Fibroblast of skin of abdomen (primary cell): ENCODE results near the gene OBSL1.
A peak's percentile ranks its signal among the peaks of the same experiment; 100 is the strongest.

Source experiments
- DNase-seq: peaks from one replicate; pipeline ENCODE4 v3.0.0-alpha.2; 2013

Gene OBSL1

DNA sequence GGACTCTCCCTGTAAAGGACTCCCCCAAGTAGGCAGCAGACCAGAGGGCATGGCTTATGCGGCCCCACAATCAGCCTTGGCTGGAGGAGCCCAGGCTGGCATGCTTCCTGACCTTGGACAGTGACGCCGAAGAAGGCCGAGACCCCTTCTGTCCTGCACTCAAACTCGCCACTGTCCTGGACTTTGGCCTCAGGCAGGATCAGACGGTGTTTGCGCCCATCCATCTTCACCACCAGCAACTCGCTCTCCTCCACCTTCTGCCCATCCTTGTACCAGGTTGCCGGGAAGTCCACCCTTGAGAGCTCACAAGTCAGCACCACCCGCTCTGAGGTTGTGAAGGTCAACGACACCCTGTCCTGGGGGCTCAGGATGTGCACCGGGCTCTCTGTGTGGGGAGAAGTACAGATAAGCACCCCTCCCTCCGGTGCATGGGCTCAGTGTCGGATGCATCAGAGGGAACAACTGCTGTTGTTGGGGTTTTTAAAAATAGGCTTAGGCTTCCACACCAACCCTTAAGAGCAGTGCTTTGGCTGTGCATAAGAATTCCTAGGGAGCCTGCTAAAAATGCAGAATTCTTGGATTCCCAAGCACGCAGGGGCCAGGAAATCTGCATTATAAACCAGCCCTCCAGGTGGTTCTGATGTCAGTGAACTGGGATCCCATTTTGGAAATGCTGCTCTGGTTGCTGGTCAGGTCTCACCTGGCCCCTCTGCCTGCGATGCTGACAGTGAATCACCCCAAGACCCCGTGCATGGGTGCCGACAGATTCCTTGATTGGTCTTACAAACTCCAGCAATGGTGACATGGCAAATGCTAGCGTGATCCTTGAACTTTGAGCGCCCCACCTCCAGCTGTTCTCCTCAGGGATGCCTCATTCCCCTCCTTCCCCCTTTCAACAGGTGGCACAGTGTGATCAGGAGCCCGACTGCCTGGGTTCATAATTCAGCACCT lies 5.9 kb downstream of the OBSL1 start:
- DNase-seq: no peak

DNA sequence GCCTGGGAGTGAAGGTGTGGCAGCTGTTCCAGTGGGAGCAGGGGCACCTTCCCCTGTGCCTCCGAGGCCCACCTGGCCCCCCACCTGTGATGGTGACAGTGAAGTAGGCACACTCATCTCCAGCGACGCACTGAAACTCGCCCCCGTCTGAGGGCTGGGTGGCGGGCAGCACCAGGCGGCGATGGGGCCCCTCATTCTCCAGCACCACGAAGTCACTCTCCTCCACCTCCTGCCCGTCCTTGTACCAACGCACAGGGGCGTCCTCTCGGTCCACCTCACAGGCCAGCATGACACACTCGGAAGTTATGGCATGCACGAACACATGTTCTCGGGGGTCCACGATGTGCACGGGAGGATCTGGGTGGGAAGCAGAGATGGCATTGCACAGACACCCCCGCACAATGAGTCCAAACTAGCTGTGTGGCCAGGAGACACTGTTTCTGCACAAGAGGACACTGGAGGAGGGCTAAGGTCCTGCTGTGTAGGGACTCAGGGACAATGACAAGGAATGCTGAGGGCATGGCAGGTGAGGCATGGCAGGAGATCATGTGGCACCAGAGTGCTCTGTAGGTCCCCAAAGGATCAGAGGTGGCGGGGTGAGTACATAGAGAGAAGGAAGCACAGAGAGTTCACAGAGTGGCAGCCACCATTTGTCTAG lies 7.9 kb downstream of the OBSL1 start:
- DNase-seq: no peak

DNA sequence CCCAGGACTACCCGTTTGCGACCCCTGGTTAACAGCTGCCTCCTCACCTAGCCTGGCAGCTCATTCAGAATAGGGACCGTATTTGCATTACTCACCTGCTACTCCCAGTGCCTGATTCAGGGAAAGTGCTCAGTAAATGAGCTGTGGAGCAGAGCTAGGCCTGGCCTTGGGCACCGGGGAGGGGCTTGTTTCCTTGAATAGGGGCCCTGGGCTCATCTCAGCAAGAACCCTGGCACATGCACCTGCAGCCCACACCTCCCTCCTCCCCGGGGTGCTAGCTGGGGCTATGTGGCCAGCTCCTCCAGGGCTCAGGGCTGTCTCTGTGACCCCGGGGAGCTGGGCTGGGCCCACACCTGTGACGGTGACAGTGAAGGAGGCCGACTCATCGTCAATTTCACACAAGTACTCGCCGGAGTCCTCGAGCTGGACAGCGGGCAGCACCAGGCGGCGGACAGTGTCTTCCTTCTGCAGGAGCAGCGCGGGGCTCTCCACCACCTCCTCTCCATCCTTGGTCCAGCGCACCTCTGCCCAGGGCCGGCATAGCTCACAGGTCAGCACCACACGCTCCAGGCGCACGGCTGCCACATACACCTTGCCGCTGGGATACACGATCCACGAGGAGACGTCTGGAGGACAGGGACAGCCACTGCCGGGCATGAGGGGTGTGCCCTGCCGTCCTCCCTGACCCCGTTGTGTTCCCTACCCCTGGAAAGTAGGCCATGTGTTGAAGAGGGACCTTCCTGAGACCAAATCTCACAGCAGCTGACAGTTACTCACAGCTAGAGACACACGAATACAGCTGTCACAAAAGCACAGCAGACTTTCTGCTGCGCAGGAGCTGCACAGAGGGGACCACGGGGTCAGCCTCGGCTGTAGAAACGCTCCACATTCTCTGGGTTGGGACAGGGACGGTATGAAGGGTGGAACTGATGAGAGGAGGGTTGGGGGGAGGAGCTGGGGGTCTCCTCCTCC lies 9.0 kb downstream of the OBSL1 start:
- no peak for DNase-seq

DNA sequence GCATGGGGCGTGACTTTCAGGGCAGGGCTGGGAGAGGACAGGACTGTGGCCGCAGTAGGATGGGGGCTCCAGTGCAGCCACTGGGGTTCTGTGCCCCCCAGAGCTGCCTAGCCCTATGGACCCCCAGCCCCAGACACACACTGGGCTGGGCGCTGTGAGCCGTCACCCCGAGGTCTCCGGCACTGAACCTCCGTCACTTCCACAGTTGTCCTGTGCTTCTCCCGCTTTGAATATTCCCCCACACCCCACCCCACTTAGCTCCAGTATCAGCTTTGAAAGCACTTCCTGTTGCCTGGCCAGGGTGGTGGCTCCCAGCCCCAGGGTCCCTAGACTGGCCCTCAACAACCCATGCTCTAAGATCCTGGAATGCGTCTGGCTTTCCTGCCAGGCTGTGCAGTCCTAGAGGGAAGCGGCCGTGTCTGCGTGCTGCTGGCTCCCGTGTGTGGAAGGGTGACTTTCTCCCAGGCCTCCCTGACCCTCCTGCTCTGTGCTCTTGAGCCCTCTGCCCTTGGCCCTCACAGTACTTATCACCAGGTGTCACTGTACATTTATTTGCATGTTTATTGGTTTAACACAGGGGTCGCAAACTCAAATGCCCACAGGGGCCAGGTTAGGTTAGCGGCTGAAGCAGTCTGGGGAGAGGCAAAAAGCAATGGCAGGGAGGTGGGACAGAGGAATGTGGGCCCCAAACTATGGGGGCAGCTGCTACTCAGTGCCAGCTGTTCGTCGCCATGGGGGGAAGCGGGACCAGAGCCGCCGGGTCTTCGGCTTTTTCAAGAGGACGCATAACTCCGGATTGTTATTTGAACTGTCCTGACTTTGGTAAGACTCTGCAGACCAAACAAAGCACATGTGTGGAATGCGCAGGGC lies 9.9 kb downstream of the OBSL1 start:
- DNase-seq: no peak

DNA sequence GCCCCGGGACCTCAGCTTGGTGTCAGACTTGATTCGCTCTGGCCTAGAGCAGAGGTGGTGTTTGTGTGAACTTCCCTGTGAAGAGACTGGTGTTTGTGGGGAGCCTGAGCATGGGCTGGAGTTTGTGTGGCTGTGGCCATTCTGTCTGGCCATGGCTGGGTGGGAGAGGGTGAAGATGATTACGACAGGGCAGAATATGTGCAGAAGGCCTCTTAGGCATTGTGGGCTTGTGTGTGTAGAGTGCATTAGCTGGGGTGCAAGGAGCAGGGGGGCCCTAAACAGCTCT lies 10.5 kb downstream of the OBSL1 start:
- DNase-seq: no peak

DNA sequence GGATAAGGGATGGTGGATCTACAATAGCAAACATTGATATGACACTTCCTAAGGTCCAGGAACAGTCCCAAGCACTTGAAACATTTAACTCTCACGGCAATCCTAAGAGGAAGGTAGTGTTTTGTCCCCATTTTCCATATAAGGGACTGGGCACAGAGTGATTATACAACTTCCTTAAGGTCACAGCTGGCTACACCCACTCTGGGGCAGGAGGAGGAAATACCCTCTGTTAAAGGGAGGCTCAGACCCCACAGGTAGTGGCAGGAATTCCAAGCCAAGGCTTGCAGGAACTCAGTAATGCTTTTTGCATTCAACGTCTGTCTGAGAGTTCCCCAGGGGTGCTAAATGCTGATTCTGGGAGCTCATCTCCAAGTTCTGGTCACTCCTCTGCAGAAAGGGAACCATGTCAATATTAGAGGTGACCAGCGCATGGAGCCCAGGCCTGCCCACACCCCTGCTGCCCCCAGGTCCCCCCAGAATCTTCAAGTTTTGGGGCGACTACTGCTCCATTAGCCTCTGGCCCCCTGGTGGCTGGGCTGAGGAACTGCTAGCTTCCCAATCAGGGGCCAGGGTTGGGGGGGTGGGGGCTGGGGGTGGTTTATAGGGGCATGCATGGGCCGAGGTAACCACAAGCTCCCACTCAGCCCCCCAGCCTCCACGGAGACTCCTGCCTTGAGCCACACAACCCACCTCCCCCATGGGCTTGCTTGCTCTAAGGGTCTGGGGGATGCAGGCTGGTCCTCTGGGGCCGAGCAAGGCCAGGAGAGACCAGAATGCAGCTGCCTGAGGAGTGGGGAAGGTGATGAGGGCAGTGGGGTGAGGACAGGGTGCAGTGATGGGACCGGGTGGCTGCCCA lies 11.1 kb downstream of the OBSL1 start:
- DNase-seq: no peak

DNA sequence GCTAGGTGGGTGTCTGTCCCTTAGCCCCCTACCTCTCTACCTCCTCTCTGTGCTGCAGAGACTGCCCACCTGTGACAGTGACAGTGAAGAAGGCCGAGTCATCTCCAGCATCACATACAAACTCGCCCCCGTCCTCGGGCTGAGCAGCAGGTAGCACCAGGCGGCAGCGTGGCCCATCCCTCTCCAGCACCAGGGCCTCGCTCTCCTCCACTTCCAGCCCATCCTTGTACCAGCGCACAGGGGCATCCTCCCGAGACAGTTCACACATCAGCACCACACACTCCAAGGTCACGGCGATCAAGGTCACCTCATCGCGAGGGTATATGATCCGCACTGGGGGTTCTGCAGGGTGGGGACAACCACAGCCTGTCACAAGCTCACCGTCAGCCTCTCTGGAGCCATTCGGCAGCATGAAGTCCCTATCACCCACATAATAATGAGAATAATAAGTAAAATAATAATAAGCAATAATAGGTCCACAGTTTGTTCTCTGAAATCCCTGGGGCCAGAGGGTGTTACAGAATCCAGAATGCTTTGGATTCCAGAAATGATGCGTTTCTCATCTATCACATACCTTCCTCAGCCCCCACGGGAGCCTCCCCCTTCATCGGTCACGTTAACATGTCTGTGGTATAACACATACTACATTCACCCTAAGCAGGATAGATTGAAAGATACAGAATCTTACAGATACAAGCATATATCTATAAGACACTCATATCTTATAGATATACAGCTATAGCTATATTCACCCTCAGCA lies 12.0 kb downstream of the OBSL1 start:
- DNase-seq: no peak

DNA sequence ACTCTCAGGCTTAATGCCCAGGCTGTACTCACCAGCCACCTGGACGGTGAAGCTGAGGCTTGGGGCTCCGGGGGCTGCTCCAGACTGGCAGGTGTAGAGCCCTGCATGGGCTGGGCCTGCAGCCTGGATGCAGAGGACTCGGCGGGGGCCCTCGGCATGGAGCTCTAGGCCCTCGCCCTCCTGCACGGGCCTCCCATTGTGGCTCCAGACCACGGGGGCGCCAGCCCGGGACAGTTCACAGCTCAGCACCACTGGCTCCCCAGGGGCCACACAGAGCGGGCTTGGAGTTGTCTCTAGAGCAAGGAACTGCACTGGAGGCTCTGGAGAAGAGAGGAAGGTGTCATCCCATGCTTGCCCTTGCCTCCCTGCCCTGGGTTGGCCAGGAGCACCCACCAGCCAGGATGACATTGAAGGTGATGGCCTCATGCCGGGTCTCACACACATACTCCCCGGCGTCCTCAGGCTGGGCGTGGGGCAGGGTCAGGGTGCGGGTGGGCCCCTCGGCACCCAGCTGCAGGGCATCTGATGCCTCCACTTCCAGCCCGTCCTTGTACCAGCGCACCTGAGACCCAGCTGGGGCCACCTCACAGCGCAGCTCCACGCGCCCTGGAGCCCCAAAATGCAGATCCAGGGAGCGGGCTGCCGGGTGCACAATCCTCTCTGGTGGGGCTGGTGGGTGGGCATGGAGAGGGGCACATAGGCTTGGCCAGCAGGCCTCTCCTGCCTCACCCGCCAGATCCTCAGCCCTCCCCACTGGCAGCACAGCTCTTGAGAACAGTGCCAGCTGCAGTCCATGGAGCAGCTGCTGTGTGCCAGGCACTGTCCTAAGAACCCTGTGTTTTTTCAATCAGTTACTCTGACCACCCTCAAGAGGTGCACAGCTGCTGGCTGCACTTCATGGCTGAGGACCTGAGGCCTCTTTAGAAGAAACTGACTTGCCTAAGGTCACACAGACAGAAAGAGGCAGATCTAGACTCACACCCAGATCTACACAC lies 13.3 kb downstream of the OBSL1 start:
- no peak for DNase-seq

DNA sequence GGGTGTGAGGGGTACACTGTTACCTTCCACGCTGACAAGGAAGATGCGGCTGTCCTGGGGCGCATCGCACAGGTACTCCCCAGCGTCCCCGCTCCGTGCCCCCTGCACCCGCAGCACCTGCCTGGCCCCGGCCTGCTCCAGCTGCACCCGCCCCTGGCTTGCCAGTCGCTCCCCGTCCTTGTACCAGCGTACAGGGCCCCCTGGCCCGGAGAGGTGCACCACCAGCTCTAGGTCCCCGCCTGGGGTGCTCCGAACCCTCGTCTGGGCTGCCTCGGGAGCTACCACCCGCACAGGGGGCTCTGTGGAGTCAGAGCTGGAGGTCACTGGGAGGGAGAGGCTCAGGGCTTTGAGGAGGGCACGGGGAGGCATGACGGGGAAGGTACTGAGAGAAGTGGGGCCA lies 14.0 kb downstream of the OBSL1 start:
- DNase-seq: no peak

DNA sequence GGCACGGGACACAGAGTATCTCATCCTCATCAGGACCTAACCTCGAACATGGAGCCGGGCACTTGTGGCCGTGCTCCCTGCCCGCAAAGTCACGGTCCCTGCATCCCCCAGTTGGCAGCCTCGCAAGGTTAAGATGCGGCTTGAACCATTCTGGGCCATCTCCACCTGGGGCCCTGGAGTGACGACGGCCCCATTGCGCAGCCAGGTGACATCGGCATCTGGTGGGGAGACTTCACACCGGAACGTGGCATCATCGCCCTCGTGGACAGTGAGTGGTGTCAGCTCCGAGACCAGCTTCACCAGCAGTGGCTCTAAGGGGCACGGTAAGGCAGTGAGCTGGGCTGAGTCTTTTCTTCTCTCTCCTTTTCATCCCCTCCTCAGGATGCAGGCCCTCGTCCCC lies 14.9 kb downstream of the OBSL1 start:
- DNase-seq: no peak

DNA sequence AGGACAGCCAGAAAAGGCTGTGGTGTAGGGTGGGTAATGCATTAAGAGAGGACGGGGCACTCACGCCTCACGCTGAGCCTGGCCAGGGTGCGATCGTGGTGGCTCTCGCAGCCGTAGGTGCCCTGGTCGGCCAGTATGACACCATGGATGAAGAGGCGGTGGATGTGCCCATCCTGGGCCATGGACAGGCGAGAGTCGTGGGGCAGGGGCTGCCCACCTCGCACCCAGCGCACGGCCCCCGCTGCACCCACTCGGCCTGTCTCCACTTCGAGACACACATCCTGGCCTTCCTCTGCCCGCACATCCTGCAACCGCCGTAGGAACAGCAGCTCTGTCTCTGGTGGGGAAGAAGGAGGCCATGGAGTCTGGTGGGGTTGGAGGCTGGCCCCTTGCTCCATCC lies 15.4 kb downstream of the OBSL1 start:
- DNase-seq: no peak

DNA sequence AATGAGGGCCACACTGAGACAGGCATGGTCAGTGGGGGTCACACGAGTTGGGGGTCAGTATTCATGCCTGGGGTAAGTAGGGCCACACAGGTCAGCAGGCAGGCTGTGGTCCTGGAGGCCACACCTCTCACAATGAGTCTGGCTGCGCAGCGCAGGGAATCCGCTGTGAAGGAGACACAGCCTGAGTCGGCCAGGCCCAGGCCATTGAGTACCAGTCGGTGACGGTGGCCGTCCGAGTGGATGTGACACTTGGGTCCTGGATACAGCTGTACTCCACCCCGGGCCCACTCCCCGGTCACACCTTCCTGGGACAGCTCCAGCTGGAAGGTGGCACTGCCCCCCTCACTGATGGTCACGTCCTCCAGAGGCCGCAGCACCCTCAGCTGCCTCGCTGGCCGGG lies 17.0 kb downstream of the OBSL1 start:
- DNase-seq: no peak

DNA sequence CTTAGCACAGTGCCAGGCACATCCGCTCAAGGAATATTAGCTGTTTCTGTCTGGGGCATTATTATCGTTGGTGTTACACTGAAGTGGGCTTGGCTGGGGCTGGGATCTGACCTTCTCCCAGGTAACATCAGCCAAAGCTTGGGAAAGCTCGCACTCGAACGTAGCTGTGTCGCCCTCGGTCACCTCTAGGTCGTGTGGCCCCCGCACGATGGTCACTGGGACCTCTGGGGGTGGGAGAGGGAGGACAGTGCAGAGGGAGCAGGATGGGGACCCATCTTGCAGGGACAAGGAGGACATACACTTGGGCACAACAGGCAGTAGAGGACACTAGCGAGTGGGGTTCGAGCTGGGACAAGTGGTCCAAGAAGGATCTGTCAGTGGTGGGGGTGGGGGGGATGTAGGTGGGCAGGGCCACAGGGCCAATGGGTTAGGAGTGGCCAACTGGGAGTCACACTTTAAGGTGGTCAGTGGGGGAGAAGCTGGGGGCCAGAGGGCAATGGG lies 17.8 kb downstream of the OBSL1 start:
- DNase-seq: no peak

DNA sequence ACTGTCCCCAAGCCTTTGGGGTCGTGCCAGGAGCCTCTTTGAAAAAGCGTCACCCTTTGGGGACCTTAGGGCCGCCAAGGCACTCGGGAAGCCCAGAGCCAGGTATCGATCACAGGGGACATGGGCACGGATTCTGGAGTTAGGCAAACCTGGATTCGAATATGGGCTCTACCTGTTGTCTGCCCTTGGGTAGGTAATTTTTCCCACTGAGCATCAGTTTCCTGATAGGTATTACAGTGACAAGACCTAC lies 18.2 kb downstream of the OBSL1 start:
- DNase-seq: no peak

DNA sequence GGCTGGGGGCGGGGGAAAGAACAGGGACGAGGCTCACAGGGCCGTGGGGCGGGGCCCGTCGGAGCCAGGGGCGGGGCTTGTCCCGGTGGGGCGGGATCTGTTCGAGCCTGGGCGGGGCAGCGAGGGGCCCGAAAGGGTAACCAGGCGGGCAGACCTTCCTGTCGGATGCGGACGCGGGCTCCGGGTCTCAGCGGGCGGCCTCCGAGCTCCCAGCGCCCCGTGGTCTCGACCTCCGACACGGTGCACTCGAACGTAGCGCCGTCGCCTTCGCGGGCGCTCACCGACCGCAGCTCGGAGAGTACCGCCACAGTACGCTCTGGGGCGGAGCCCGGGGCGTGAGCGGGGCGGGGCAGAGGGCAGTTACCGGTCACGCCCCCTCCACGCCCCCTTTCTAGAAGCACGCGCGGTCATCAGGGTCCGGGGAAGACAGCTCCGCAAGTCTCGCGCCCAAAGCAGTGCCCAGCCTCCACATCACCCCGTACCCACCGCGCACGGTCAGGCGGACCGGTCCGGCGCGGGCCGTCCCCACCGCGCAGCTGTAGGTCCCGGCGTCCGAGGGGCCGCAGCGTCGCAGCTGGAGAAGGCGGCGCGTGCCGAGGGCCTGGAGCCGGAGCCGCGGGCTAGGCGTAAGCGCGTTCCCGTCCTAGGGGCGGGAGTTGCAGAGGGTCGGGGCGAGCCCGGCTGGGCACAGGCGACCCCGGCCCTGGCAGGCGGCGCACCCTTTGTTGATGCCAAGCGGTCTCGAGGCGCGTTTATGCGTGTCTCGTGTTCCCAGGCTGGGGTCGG lies 18.8 kb downstream of the OBSL1 start:
- peak; percentile 79 for DNase-seq

DNA sequence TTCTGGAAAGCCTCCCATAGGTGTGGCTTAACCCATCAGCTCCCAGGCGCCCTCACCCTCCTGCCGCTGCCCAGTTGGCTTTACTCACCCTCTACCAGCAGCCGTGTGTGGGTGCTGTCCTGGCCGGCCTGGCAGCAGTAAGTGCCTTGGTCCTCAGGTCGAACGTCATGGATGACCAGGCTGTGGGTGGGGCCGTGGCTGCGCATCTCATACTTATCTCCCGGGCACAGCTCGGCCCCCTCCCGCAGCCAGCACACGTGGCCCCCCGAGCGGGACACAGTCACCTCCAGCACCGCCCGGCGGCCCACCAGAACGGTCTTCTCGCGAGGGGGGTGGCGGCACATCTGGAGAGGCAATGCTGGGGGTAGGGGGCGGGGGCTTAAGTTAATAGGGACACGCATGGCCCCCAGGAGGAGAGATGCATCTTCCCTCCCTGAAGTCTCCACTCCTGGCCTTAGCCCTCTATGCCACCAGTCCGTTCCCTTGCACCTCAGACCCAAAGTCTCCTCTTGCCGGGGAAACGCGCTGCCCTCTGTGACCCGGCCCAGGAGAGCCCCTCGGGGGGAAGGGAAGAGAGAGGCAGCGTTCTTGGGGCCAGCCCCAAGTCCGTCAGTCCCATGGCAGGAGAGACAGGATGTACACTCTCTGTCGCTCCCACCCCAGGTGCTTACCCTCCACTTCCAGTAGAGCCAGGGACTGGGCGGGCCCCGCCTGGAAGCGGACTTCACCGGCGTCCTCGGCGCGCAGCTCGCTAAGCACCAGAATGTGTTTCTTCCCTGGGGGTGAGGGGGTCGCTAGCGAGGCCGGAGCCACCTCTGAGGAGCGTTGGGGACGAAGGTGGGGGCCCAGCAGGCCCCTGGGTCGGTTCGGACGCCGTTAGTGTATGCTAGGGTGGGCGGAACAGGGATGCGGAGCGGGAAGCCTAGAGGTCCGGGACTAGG lies 19.6 kb downstream of the OBSL1 start:
- no peak for DNase-seq

DNA sequence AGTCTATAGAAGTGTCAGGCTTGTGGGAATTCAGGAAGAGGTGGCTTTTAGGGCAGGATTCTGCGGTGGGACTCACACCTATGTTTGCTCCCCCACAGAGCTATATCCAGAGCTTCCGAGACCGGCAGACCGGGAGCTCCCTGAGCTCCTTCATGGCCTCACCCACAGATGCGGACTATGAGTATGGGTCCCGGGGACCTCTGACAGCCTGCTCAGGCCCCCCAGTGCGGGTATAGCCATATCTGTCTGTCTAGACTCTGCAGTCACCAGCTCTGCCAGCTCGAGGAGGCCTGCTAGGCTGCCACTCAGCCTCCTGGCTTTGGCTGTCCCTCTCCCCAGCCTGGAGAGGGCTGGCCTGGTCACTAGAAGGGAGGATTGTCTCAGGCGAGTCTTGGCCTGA lies 21.7 kb downstream of the OBSL1 start:
- DNase-seq: no peak
